OCI-LY1 (cell line): ENCODE measurements around the gene KCNMA1.

ENCODE experiments used
- H2AFZ ChIP-seq: fragments of 200-600 bp; sonication (generic), shearing (Covaris generic); 2 replicates; pipeline ENCODE4 v1.6.0; 2014; ENCODE audit warnings: antibody characterized with exemption, mild to moderate bottlenecking, low read length
- H3F3A ChIP-seq: fragments of 200-600 bp; sonication (generic), shearing (Covaris generic); 2 replicates; pipeline ENCODE4 v1.6.0; 2014; ENCODE audit warnings: mild to moderate bottlenecking, antibody characterized with exemption, low read length, moderate library complexity; ENCODE audit not compliant: insufficient read depth
- H3K27ac ChIP-seq: fragments of 200-600 bp; sonication (generic); 2 replicates; pipeline ENCODE4 v1.5.1; 2014; ENCODE audit warnings: low read length, mixed run types, mild to moderate bottlenecking, low read depth; ENCODE audit not compliant: poor library complexity, severe bottlenecking
- H3K27me3 ChIP-seq: fragments of 200-600 bp; sonication (generic); 2 replicates; pipeline ENCODE4 v1.6.0; 2014; ENCODE audit warnings: antibody characterized with exemption, mild to moderate bottlenecking, low read length, moderate library complexity; ENCODE audit not compliant: insufficient read depth
- H3K36me3 ChIP-seq: fragments of 200-600 bp; sonication (generic); 2 replicates; pipeline ENCODE4 v1.6.1; 2014; ENCODE audit warnings: mild to moderate bottlenecking, antibody characterized with exemption, low read length, moderate library complexity, mixed read lengths; ENCODE audit not compliant: insufficient read depth
- H3K4me1 ChIP-seq: fragments of 200-600 bp; sonication (generic); 2 replicates; pipeline ENCODE4 v1.5.1; 2014; ENCODE audit warnings: mild to moderate bottlenecking, low read length, moderate library complexity; ENCODE audit not compliant: insufficient read depth, severe bottlenecking
- H3K4me2 ChIP-seq: fragments of 200-600 bp; sonication (generic), shearing (Covaris generic); 2 replicates; pipeline ENCODE4 v1.6.1; 2014; ENCODE audit warnings: low read length
- H3K4me3 ChIP-seq: fragments of 200-600 bp; sonication (generic); 2 replicates; pipeline ENCODE4 v1.5.1; 2014; ENCODE audit warnings: low read length, low read depth, mild to moderate bottlenecking, mixed read lengths; ENCODE audit not compliant: poor library complexity, severe bottlenecking
- H3K79me2 ChIP-seq: fragments of 200-600 bp; shearing (Covaris generic); 2 replicates; pipeline ENCODE4 v1.6.1; 2016; ENCODE audit warnings: mixed run types, low read length, mixed read lengths; ENCODE audit not compliant: insufficient read depth
- H3K9ac ChIP-seq: fragments of 200-600 bp; sonication (generic), shearing (Covaris generic); 2 replicates; pipeline ENCODE4 v1.6.1; 2014; ENCODE audit warnings: mild to moderate bottlenecking, low read length, mixed read lengths
- H3K9me2 ChIP-seq: fragments of 200-600 bp; sonication (generic), shearing (Covaris generic); 2 replicates; pipeline ENCODE4 v1.6.1; 2014; ENCODE audit warnings: low read depth, mild to moderate bottlenecking, low read length, mixed read lengths
- H3K9me3 ChIP-seq: fragments of 200-600 bp; shearing (Covaris generic); 2 replicates; pipeline ENCODE4 v1.6.1; 2014; ENCODE audit warnings: low read length, mixed read lengths
- H4K20me1 ChIP-seq: fragments of 200-600 bp; sonication (generic), shearing (Covaris generic); 2 replicates; pipeline ENCODE4 v1.6.0; 2016; ENCODE audit warnings: mild to moderate bottlenecking, low read length; ENCODE audit not compliant: insufficient read depth
- EZH2 ChIP-seq: fragments of 200-600 bp; sonication (generic), shearing (Covaris generic); IDR thresholded peaks from 2 replicates; pipeline ENCODE4 v1.8.0; 2017; ENCODE audit warnings: borderline replicate concordance, mixed run types, mild to moderate bottlenecking, antibody characterized with exemption, low read length, moderate library complexity, mixed read lengths
- TF ChIP-seq, protein P1 (sequence below): fragments of 200-600 bp; sonication (generic), shearing (Covaris generic); IDR thresholded peaks from 2 replicates; pipeline ENCODE4 v1.5.1; 2017; ENCODE audit warnings: mild to moderate bottlenecking, antibody characterized with exemption, low read length, moderate library complexity, mixed read lengths

The KCNMA1 gene

DNA sequence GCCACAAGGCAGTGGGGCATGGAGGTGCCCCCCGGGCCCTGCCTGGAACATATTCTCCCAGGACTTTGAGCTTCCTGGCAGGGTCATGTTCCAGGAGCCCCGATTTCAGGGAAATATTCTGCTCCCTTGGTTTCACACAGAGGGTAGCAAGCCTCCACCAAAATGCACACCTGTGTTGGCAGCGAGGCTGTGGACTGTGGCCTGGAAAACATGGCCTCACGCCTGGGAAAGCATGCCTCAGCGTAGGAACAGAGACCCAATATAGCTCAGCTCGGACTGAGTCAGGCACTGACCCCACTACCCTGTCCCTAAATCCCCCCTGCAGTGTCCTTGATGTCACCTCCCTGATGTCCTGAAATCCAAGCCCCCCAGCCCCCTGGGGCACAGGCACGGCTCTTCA lies 92.0 kb downstream of the KCNMA1 start:
- TF ChIP-seq, protein P1, sequence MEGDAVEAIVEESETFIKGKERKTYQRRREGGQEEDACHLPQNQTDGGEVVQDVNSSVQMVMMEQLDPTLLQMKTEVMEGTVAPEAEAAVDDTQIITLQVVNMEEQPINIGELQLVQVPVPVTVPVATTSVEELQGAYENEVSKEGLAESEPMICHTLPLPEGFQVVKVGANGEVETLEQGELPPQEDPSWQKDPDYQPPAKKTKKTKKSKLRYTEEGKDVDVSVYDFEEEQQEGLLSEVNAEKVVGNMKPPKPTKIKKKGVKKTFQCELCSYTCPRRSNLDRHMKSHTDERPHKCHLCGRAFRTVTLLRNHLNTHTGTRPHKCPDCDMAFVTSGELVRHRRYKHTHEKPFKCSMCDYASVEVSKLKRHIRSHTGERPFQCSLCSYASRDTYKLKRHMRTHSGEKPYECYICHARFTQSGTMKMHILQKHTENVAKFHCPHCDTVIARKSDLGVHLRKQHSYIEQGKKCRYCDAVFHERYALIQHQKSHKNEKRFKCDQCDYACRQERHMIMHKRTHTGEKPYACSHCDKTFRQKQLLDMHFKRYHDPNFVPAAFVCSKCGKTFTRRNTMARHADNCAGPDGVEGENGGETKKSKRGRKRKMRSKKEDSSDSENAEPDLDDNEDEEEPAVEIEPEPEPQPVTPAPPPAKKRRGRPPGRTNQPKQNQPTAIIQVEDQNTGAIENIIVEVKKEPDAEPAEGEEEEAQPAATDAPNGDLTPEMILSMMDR, result no peak
- no peak for TF ChIP-seq EZH2
- H2AFZ ChIP-seq, result no peak overlapping the region
- H3K4me1 ChIP-seq, result no peaks in the 10 kb centered on the region
- no peaks in the 10 kb centered on the region for H3K36me3 ChIP-seq
- H3K4me3 ChIP-seq, result no peak overlapping the region
- no peak overlapping the region for H3K9ac ChIP-seq
- no peaks in the 10 kb centered on the region for H4K20me1 ChIP-seq
- H3K79me2 ChIP-seq, result no peaks in the 10 kb centered on the region
- no peaks in the 10 kb centered on the region for H3F3A ChIP-seq
- no peaks in the 10 kb centered on the region for H3K9me2 ChIP-seq
- H3K27ac ChIP-seq, result no peak overlapping the region
- no peaks in the 10 kb centered on the region for H3K27me3 ChIP-seq
- no peak overlapping the region for H3K4me2 ChIP-seq
- H3K9me3 ChIP-seq, result no peaks in the 10 kb centered on the region

DNA sequence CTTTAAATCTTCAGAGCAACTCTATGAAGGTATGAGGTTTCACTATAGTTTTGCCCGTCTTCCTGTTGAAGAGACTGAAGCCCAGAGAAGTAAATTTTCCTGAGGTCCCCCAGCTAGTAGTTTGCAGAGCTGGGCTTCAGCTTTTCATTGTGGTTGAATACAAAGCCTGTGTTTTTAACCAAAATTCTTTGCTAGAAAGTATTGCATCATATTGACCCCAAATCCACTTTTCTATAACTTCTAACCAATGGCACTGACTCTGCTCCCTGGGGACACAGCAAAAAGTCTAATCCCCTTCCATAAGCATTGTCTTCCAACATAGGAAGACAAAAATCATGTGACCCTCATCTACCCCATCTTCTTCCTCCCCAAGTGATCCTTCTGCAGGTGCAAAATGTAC lies 93.0 kb downstream of the KCNMA1 start:
- Histone ChIP-seq H3K4me1 (no peaks in the 10 kb centered on the region), H3K27ac (no peak overlapping the region), H4K20me1 (no peaks in the 10 kb centered on the region), H3K9me2 (no peaks in the 10 kb centered on the region), H2AFZ (no peak overlapping the region), H3K4me3 (no peak overlapping the region), H3K4me2 (no peak overlapping the region), H3K27me3 (no peaks in the 10 kb centered on the region), H3K9ac (no peak overlapping the region), H3K36me3 (no peaks in the 10 kb centered on the region), H3K9me3 (no peaks in the 10 kb centered on the region), H3K79me2 (no peaks in the 10 kb centered on the region), H3F3A (no peaks in the 10 kb centered on the region)
- TF ChIP-seq, protein P1, result no peak
- TF ChIP-seq EZH2, result no peak

DNA sequence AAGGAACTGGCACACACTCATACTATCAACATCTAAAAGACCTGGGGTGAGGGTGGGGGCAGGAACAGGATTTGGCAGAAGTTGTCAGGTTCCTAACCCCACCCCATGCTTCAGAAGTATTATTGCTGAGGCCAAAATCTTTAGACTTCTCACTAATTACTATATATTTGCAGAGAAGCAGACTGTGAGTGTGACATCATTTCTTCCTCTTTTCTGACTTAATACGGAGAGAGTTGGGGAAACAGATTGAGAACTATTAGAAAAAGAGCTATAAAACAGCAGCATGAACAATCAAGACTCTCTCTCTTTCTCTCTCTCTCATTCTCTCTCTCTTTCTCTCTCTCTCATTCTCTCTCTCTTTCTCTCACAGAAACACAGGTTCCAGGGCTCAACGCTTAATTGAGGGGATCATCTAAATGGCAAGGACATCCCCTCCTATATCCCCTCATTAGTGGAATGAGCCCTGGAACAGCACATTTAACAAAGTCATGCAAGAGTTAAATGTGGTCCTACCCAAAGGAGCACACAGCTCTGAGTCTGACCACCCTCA lies 94.8 kb downstream of the KCNMA1 start:
- no peaks in the 10 kb centered on the region for H3F3A ChIP-seq

More for the DNA sequence above, 94.8 kb downstream of the KCNMA1 start:
- no peaks in the 10 kb centered on the region for H3K9me3 ChIP-seq
- H3K4me3 ChIP-seq, result no peak overlapping the region
- no peaks in the 10 kb centered on the region for H3K79me2 ChIP-seq
- no peaks in the 10 kb centered on the region for H3K27me3 ChIP-seq
- no peaks in the 10 kb centered on the region for H3K36me3 ChIP-seq
- no peaks in the 10 kb centered on the region for H4K20me1 ChIP-seq
- no peak overlapping the region for H2AFZ ChIP-seq
- no peak for TF ChIP-seq EZH2
- TF ChIP-seq, protein P1, result no peak
- H3K4me2 ChIP-seq, result no peak overlapping the region
- no peak overlapping the region for H3K9ac ChIP-seq
- H3K9me2 ChIP-seq, result no peaks in the 10 kb centered on the region
- no peaks in the 10 kb centered on the region for H3K4me1 ChIP-seq
- H3K27ac ChIP-seq, result no peak overlapping the region
